ENCODE data around the gene PIGB. TPM values are rescaled to one million over a fixed set of nuclear protein-coding genes. Genes with fewer than 3 reads are reported as not detected.
"Not testable (repeated sequence)": the region's sequence is repeated elsewhere in the genome, so short reads cannot be mapped to it uniquely, and the experiment has no call there.

PIGB gene
- total and polyA plus RNA-seq, 2 of the 8 experiments (the other 6 are each of a cell fraction or from before 2014, with no cell fraction given), result 4.3 to 11.7 TPM

DNA sequence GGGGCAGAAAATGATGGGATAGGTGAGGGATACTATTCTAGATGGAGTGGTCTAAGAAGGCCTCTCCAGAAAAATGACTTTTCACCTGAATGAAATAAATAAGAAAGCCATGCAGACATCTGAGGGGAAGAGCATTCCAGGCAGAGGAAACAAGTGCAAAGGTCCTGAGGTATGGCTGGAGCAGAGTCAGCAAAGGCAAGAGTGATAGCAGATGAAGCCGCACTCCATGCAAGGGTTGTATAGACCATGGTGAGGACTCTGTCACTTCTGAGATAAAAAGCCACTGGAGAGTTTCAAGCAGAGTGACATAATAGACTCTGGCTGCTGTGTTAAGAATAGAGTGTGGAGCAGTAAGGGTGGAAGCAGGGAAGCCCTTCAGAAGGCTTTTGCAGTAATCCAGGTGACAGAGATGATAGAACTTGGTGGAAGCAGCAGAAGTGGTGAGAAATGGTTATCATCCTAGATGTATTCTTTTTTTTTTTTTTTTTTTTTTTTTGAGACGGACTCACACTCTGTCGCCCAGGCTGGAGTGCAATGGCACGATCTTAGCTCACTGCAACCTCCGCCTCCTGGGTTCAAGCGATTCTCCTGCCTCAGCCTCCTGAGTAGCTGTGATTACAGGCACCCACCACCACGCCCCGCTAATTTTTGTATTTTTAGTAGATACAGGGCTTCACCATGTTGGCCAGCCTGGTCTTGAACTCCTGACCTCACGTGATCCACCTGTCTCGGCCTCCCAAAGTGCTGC is 32.4 kb upstream of the PIGB start:
- H2AFZ ChIP-seq (ENCODE audit: low read length); H3K14ac ChIP-seq (ENCODE audit: insufficient read length); H2BK5ac ChIP-seq (ENCODE audit: low read depth, low read length); H3K4me2 ChIP-seq (ENCODE audit: insufficient read depth in 1 of 2, low read depth in 2 of 2, low read length in 2 of 2); H3K27me3 ChIP-seq (replicated peaks in 1 of 4; ENCODE audit: control insufficient read depth in 3 of 4, extremely low read depth in 1 of 4, insufficient read depth in 3 of 4, low read length in 3 of 4); H3K36me3 ChIP-seq (ENCODE audit: control insufficient read depth in 2 of 4, insufficient read depth in 4 of 4, low read length in 3 of 4); H4K8ac ChIP-seq (ENCODE audit: extremely low read depth, insufficient read depth, low read length); H2BK20ac ChIP-seq (ENCODE audit: low read length); H3K23ac ChIP-seq (ENCODE audit: insufficient read length); H3K9me3 ChIP-seq (ENCODE audit: insufficient read depth in 2 of 2, low read depth in 1 of 2, low read length in 1 of 2); H3K4me3 ChIP-seq (ENCODE audit: extremely low read depth in 1 of 4, insufficient read depth in 2 of 4, low read depth in 3 of 4, low read length in 4 of 4); H3K23me2 ChIP-seq (ENCODE audit: low read depth, low read length); H3K9ac ChIP-seq (replicated peaks in 1 of 4; ENCODE audit: extremely low read depth in 1 of 4, low read depth in 3 of 4, low read length in 3 of 4); H4K5ac ChIP-seq (ENCODE audit: insufficient read length, low read depth, low read length); H3K27ac ChIP-seq (ENCODE audit: low read depth, low read length); H4K91ac ChIP-seq (replicated peaks; ENCODE audit: insufficient read length, low read length); POLR2A ChIA-PET (ENCODE audit: partially characterized antibody); H2BK15ac ChIP-seq (ENCODE audit: low read length); CTCF ChIA-PET (ENCODE audit: partially characterized antibody); H3K18ac ChIP-seq (ENCODE audit: extremely low read depth, low read length); FAIRE-seq; DNase-seq (ENCODE audit: low read depth in 1 of 2, low spot score in 2 of 2); H3K56ac ChIP-seq (replicated peaks; ENCODE audit: insufficient read length, low read depth, low read length); H3K4ac ChIP-seq (replicated peaks; ENCODE audit: insufficient read length, low read depth, low read length); H3K79me1 ChIP-seq (ENCODE audit: low read depth, low read length); H3K4me1 ChIP-seq (replicated peaks in 1 of 4; ENCODE audit: control insufficient read depth in 3 of 4, insufficient read depth in 4 of 4, low read length in 3 of 4); H3K79me2 ChIP-seq (ENCODE audit: control insufficient read depth in 1 of 2, insufficient read depth in 2 of 2, low read length in 2 of 2); H4K20me1 ChIP-seq (replicated peaks in 1 of 2; ENCODE audit: control insufficient read depth in 1 of 2, insufficient read depth in 2 of 2, low read length in 2 of 2); H2BK12ac ChIP-seq (ENCODE audit: low read depth, low read length); H2AK5ac ChIP-seq (ENCODE audit: low read depth, low read length); H2BK120ac ChIP-seq (replicated peaks; ENCODE audit: low read depth, low read length): not testable (repeated sequence)
- 93% methylated on average over 8 of the region's 10 CpGs; no CpG with 5 or more reads in 1 of the 2 experiments for WGBS, 2 experiments (ENCODE audit: extremely low coverage in 1 of 2, insufficient coverage in 1 of 2, insufficient read length in 1 of 2, insufficient replicate concordance in 2 of 2, low coverage in 1 of 2, low lambda C conversion rate in 2 of 2, missing lambda C conversion rate in 1 of 2)

All from H1 (cell line).